ENCODE results near the gene TRMT2A. TPM values are rescaled to one million over a fixed set of nuclear protein-coding genes. Genes with fewer than 3 reads are reported as not detected.

The TRMT2A gene
- total and polyA plus RNA-seq, 2 of the 8 experiments (the other 6 are each of a cell fraction or from before 2014, with no cell fraction given), result 44.9 to 50.3 TPM

GRCh38 chr22:20090730-20091240 lies 26.2 kb downstream of the TRMT2A start (continued):
- no peak for TF ChIP-seq CHD7 (IDR thresholded peaks at IDR 0.05; ENCODE audit: insufficient replicate concordance, low read length)
- no peak for TF ChIP-seq BCL11A (IDR thresholded peaks at IDR 0.05; ENCODE audit: low read depth in 2 of 2, low read length in 2 of 2)
- TF ChIP-seq ATF2 (IDR thresholded peaks at IDR 0.05; ENCODE audit: low read length), result no peak
- no peak for TF ChIP-seq RXRA (IDR thresholded peaks at IDR 0.05; ENCODE audit: insufficient read depth, low read depth, low read length)
- no peak for TF ChIP-seq ATF3 (IDR thresholded peaks at IDR 0.05; ENCODE audit: insufficient read depth, low read depth, low read length)
- no peak for TF ChIP-seq GTF2F1 (IDR thresholded peaks at IDR 0.05; ENCODE audit: borderline replicate concordance, low read depth, low read length)
- no peak for TF ChIP-seq YY1 (IDR thresholded peaks at IDR 0.05; ENCODE audit: low read depth, low read length)
- no peak for TF ChIP-seq TEAD4 (IDR thresholded peaks at IDR 0.05; ENCODE audit: low read depth, low read length)
- no peak for TF ChIP-seq ZNF274 (IDR thresholded peaks at IDR 0.05; ENCODE audit: borderline replicate concordance, extremely low read depth, low read length)
